ENCODE measurements around the gene KRTAP5-7. TPM values are rescaled to one million over a fixed set of nuclear protein-coding genes. Genes with fewer than 3 reads are reported as not detected.
A peak's percentile ranks its signal among the peaks of the same experiment; 100 is the strongest.
"Not testable (repeated sequence)": the region's sequence is repeated elsewhere in the genome, so short reads cannot be mapped to it uniquely, and the experiment has no call there.

The KRTAP5-7 gene, protein sequence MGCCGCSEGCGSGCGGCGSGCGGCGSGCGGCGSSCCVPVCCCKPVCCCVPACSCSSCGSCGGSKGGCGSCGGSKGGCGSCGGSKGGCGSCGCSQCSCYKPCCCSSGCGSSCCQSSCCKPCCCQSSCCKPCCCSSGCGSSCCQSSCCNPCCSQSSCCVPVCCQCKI
- under 1 TPM in 1 of 2 donors, not detected in 1; 0.26 TPM for total RNA-seq

DNA sequence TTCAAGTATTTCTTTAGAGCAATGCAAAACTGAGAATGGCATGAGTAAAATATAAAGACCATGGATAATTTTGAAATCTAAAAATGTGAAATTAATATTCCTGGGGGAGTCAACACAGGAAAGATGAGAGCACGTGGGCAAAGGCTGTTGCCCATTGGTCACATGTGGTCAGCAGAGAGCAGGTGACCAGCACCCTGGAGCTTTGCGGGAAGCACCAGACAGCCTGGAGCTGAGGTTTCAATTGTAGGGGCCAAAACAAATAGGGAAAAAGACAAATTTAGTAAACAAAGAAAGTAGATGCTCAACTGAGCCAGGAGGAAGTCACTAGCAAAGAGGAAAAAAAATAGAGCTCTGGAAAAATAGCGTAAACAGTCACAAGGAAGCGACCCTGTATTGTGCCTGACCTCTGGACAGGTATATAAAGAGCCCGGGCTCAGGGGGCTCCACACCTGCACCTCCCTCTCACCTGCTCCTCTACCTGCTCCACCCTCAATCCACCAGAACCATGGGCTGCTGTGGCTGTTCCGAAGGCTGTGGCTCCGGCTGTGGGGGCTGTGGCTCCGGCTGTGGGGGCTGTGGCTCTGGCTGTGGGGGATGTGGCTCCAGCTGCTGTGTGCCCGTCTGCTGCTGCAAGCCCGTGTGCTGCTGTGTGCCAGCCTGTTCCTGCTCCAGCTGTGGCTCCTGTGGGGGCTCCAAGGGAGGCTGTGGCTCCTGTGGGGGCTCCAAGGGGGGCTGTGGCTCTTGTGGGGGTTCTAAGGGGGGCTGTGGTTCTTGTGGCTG is at the start of gene KRTAP5-7:
TSS of gene KRTAP5-7 (plus strand) at position 472 of the 780 bp plus-strand sequence. CDS start at position 506, 34 bp downstream.
- not testable (repeated sequence) for H3K27me3 Mint-ChIP-seq; ATAC-seq; DNase-seq (ENCODE audit: low spot score)

DNA sequence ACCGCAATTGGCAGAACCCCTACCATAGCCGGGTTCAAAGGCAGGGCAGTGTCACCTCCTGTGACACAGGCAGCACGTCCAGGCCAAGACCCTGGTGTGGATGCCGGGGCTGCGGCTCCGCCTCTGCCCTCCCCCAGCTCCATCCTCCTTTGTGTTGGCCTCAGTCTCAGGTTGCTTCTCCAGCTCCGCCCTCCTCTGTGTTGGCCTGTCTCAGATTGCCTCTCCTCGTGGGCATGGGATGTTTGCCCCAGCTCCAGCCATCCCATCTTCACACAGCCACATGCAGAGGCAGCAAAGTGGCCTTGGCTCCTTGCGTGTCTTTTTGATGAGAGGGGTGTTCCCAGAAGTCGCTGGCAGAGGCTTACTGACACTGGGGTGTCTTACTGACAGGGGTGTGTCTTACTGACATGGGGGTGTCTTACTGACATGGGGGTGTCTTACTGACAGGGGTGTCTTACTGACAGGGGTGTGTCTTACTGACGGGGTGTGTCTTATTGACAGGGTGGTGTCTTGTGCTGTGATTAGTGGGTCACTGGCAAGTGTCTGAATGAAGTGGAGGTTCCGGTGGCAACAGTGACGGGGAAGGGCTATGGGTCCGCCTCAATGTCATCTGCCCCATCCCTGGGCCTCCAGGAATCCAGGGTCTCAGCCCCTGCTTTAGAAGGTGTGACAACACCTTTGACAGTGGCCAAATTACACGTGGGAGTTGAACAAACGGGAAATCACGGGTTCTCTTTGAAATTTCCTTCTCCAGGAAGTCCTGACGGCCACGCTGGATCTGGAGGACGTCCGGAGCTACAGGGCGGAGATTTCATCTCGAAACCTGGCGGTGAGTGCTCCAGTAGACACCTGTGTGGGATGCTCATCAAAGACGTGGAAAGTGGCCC is 49.2 kb upstream of the KRTAP5-7 start:
- Mint-ChIP-seq H3K27ac (no peak overlapping the region), H3K36me3 (no peaks in the 10 kb centered on the region), H3K27me3 (no peaks in the 10 kb centered on the region), H3K4me1 (ENCODE audit: low read depth in 2 of 2) (peaks cover 0 to 4% of the 10 kb centered on the region in 2 donors), H3K4me3 (no peak overlapping the region), H3K9me3 (no peaks in the 10 kb centered on the region)
- peak; percentile 47 for DNase-seq (ENCODE audit: low spot score)
- ATAC-seq = no peak

More for the DNA sequence above, at the start of gene KRTAP5-7:
- H3K9me3 Mint-ChIP-seq; H3K4me3 Mint-ChIP-seq; H3K36me3 Mint-ChIP-seq; H3K27ac Mint-ChIP-seq; H3K4me1 Mint-ChIP-seq (ENCODE audit: low read depth in 2 of 2): not testable (repeated sequence)

DNA sequence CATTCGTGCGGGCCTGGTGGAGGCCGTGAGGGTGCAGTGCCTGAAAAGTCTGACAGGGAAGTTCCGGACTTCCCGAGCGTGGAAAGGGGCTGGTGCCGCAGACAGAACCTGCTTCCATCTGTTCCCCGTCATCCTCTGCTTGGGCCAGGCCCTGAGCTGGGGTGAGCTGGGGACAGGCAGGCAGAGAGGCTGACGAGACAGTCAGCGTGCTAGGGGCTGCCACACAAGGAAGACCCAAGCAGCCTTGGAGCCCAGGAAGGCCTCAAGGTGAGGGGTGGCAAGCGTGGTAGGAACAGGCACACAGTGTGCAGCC is 48.6 kb upstream of the KRTAP5-7 start:
- H3K27ac Mint-ChIP-seq = no peak overlapping the region
- no peaks in the 10 kb centered on the region for H3K27me3 Mint-ChIP-seq
- H3K36me3 Mint-ChIP-seq = peaks cover 3% of the 10 kb centered on the region
- DNase-seq (ENCODE audit: low spot score) (peak; percentile 40), ATAC-seq (peak in 1 of 2 donors; percentile 17)
- H3K4me1 Mint-ChIP-seq (ENCODE audit: low read depth in 2 of 2) = peaks cover 0 to 4% of the 10 kb centered on the region in 2 donors
- no peaks in the 10 kb centered on the region for H3K9me3 Mint-ChIP-seq
- H3K4me3 Mint-ChIP-seq = no peak overlapping the region

DNA sequence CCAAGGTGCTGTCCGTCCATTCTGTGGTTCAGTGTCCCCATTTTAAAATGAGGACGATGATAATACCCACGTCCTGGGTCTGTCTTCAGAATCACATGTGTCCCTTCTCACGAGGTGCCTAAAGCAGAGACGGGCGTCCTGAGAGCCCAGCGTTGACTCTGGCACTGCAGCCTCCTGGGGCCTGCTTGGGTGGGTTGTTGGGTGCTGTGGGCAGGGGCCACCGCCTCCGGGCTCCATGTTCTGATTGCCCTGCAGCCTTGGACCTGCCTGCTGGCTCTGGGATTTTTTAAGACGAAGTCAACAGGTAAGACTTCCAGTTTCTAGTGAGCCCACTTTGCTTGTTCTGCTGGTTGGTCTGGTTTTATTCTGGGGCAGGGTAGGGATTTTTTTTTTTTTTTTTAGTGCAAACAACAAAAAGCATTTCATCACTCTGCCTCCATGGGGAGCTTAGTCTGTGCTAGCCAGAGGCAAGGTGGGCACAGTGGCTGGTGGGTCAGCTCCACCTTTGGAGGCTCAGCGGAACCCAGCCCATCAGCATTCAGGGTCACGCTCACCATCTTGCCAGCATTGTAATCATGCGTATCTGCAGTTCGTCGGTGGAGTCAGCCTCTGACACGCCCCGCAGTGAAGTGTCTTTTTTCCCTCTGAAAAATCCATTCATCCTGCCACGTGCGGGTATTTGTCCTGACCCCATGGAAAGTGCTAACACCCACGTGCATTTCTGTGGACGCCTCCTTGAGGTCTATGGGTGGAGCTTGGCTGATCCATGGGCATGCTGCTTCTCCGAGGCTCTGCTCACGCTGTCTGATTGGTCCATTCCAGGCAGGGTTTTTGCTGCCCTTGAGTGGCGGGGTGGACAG is 45.7 kb upstream of the KRTAP5-7 start:
- H3K36me3 Mint-ChIP-seq = peaks cover 24% of the 10 kb centered on the region
- no peaks in the 10 kb centered on the region for H3K27me3 Mint-ChIP-seq
- ATAC-seq (no peak), DNase-seq (ENCODE audit: low spot score) (peak; percentile 6)
- H3K27ac Mint-ChIP-seq = no peak overlapping the region
- peaks cover 4 to 7% of the 10 kb centered on the region in 2 donors for H3K4me1 Mint-ChIP-seq (ENCODE audit: low read depth in 2 of 2)
- no peaks in the 10 kb centered on the region for H3K9me3 Mint-ChIP-seq
- H3K4me3 Mint-ChIP-seq = no peak overlapping the region

DNA sequence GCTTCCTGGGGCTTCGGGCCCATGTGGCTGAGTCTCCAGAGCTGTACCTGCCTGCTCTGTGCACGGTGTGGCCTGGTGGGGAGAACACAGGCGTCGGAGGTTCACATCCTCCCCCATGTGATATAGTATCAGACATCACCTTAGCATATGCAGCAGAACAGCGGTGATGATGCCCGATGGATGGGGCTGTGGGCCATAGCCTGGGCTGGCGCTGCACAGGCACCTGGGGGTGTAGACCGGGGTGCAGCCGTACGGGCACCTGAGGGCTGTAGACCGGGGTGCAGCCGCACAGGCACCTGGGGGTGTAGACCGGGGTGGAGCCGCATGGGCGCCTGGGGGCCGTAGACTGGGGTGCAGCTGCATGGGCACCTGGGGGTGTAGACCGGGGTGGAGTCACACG is 44.9 kb upstream of the KRTAP5-7 start:
- peaks cover 29% of the 10 kb centered on the region for H3K36me3 Mint-ChIP-seq
- peaks cover 4 to 9% of the 10 kb centered on the region in 2 donors for H3K4me1 Mint-ChIP-seq (ENCODE audit: low read depth in 2 of 2)
- H3K27ac Mint-ChIP-seq = no peak overlapping the region
- DNase-seq (ENCODE audit: low spot score) (peak; percentile 37), ATAC-seq (no peak)
- no peak overlapping the region for H3K4me3 Mint-ChIP-seq
- no peaks in the 10 kb centered on the region for H3K27me3 Mint-ChIP-seq
- no peaks in the 10 kb centered on the region for H3K9me3 Mint-ChIP-seq

DNA sequence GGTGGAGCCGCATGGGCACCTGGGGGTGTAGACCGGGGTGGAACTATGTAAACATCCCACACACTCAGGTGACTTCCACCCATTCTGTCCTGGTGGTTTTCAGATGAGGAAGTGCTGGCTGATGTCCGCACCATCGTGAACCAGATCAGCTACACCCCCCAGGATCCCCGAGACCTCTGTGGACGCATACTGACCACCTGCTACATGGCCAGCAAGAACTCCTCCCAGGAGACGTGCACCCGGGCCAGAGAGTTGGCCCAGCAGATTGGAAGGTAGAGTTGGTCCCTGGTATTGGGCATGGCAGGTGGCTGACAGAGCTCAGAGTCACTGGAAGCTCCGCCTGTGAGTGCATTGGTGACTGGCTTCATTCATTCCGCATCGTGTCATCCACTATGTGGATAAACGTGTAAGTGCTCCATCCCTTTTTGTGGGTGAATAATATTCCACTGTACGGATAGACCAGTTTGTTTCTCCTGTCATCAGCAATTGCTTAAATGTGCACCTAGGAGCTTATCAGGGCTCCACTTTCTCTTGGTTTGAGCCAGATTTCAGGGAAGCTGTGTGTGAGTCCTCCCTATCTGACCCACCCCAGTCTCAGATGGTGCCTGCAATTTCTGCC is 44.2 kb upstream of the KRTAP5-7 start:
- peaks cover 5 to 10% of the 10 kb centered on the region in 2 donors for H3K4me1 Mint-ChIP-seq (ENCODE audit: low read depth in 2 of 2)
- DNase-seq (ENCODE audit: low spot score) = peak; percentile 10
- no peaks in the 10 kb centered on the region for H3K27me3 Mint-ChIP-seq
- no peak overlapping the region for H3K4me3 Mint-ChIP-seq
- peaks cover 31% of the 10 kb centered on the region for H3K36me3 Mint-ChIP-seq
- no peak for ATAC-seq
- no peaks in the 10 kb centered on the region for H3K9me3 Mint-ChIP-seq
- no peak overlapping the region for H3K27ac Mint-ChIP-seq

DNA sequence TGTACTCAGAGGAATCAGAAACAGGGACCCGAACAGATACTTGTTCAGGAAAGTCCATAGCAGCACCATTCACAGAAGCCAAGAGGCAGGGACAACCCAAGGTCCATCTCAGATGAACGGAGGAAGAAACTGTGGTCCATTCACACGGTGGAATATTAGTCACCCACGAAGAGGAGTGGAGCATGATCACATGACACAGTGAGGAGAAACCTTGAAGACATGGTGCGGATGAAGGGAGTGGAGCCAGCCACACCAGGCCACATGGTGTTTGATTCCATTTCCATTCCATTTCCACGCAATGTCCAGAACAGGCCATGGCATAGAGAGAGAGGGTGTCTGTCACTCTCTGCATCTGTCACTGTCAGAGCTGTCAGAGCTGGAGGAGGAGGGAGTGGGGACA is 43.4 kb upstream of the KRTAP5-7 start:
- no peaks in the 10 kb centered on the region for H3K9me3 Mint-ChIP-seq
- ATAC-seq (no peak), DNase-seq (ENCODE audit: low spot score) (peak; percentile 48)
- peaks cover 34% of the 10 kb centered on the region for H3K36me3 Mint-ChIP-seq
- peaks cover 13 to 19% of the 10 kb centered on the region in 2 donors for H3K4me1 Mint-ChIP-seq (ENCODE audit: low read depth in 2 of 2)
- H3K4me3 Mint-ChIP-seq = no peak overlapping the region
- H3K27me3 Mint-ChIP-seq = no peaks in the 10 kb centered on the region
- no peak overlapping the region for H3K27ac Mint-ChIP-seq

DNA sequence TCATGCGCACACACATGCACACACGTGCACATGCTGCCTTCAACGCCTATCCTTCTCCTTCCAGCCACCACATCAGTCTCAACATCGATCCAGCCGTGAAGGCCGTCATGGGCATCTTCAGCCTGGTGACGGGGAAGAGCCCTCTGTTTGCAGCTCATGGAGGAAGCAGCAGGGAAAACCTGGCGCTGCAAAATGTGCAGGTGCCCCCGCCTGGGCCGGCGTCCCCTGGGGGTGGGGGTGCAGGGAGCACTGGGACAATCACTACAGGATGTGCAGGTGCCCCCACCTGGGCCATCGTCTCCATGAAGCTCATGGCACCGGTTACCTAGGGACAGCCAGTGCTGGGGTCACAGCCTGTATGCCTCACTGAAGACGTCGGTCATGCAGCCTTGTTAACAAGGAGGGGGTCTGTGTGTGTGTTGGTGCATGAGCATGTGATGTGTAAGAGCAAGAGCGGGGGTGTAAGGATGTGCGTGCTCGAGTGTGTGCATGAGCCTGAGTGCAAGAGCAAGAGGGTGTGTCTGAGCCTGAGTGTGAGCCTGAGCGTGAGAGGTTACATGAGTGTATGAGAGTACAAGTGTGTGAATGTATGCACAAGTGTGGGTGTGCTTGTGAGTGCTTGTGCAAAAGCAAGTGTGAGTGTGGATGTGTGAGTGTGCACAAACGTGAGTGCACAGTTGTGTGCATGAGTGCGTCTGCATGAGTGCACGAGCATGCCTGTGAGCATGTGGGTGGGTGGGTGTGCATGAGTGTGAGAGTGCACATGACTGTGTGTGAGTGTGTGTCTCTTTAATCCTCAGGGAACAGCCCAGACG is 42.6 kb upstream of the KRTAP5-7 start:
- Mint-ChIP-seq H3K27me3 (no peaks in the 10 kb centered on the region), H3K36me3 (peaks cover 34% of the 10 kb centered on the region), H3K4me3 (no peak overlapping the region), H3K27ac (peak overlapping the region in 1 of 2 donors; percentile 5), H3K9me3 (no peaks in the 10 kb centered on the region), H3K4me1 (ENCODE audit: low read depth in 2 of 2) (peaks cover 19 to 25% of the 10 kb centered on the region in 2 donors)
- peak in 1 of 2 donors; percentile 25 for ATAC-seq
- no peak for DNase-seq (ENCODE audit: low spot score)

DNA sequence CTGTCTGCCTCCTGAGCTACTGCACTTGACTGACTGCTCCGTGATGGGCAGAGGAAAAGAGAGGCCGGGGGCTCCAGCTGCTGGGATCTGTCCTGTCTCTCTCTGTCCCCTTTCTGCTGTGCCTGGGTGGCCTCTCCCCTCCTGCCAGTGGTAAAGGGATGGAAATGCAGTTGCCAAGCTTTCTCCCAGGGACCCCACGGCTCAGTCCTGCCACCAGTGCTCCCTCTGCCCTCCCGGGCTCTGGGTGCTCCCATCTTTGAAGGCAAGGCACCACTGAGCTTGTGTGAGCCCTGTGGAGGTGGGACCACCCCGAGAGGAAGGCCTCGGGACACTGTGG is 42.0 kb upstream of the KRTAP5-7 start:
- no peak for ATAC-seq
- no peak for DNase-seq (ENCODE audit: low spot score)
- Mint-ChIP-seq H3K27me3 (no peaks in the 10 kb centered on the region), H3K9me3 (no peaks in the 10 kb centered on the region), H3K4me3 (no peak overlapping the region), H3K36me3 (peaks cover 34% of the 10 kb centered on the region), H3K27ac (peak overlapping the region in 1 of 2 donors; percentile 5), H3K4me1 (ENCODE audit: low read depth in 2 of 2) (peaks cover 18 to 28% of the 10 kb centered on the region in 2 donors)

DNA sequence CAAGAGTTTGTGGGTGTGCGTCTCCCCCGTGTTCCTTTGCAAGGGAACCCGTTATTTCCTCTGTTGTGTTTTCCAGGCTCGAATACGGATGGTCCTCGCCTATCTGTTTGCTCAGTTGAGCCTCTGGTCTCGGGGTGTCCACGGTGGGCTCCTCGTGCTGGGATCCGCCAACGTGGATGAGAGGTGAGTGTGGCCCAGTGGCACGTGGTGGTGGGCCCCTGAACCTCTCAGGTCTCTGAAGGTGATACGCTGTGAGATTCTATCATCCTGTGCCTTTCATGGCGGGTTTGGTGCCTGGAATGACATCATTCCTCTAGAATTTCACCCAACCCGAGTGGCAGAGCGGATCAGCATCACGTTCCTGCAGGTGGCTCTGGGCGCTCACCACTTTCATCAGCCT is 41.6 kb upstream of the KRTAP5-7 start:
- H3K4me3 Mint-ChIP-seq = no peak overlapping the region
- no peaks in the 10 kb centered on the region for H3K9me3 Mint-ChIP-seq
- peaks cover 18 to 28% of the 10 kb centered on the region in 2 donors for H3K4me1 Mint-ChIP-seq (ENCODE audit: low read depth in 2 of 2)
- H3K27ac Mint-ChIP-seq = peak overlapping the region in 1 of 2 donors; percentile 5
- H3K27me3 Mint-ChIP-seq = no peaks in the 10 kb centered on the region
- DNase-seq (ENCODE audit: low spot score) (no peak), ATAC-seq (no peak)
- peaks cover 34% of the 10 kb centered on the region for H3K36me3 Mint-ChIP-seq

DNA sequence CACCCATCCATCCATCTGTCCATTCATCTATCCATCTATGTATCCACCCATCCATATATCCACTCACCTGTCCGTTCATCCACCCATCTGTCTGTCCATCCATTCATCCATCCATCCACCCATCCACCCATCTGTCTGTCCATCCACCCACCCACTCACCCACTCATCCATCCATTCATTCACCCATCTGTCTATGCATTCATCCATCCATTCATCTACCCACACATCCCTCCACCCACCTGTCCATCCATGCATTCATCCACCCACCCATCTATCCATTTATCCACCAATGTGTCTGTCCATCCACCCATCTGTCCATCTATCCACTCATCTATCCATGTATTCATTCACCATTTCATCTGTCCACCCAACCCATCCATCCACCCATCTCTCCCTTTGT is 40.7 kb upstream of the KRTAP5-7 start:
- Mint-ChIP-seq H3K4me1 (ENCODE audit: low read depth in 2 of 2) (peaks cover 18 to 28% of the 10 kb centered on the region in 2 donors), H3K27ac (no peak overlapping the region)
- no peak for ATAC-seq

DNA sequence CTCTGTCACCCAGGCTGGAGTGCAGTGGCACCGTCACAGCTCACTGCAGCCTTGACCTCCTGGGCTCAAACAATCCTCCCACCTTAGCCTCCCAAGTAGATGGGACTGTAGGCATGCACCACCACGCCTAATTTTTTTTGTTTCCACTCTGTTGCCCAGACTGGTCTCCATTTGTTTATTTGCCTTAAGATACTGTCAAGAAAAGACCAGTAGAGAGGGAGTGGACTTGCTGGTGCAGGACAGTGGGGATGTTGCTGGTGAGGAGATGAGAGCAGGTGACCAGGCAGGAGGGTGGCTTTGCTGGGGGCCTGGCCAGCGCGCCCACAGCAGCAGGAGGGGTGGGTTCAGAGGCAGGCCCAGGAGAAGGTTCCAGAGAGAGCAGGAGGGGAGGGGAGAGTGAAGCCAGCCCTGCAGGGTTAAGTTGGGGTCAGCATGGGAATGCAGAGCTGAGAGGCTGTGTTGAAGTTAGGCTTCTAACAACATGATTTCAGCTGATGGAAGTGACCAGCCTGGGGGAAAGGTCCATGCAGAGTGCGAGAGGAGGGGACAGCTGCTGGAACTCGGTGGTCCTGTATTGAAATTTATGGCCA is 38.3 kb upstream of the KRTAP5-7 start:
- H3K4me3 Mint-ChIP-seq = peak overlapping the region; percentile 71
- no peaks in the 10 kb centered on the region for H3K9me3 Mint-ChIP-seq
- no peaks in the 10 kb centered on the region for H3K27me3 Mint-ChIP-seq
- DNase-seq (ENCODE audit: low spot score) (no peak), ATAC-seq (no peak)
- peak overlapping the region; percentile 85 to 92 for H3K27ac Mint-ChIP-seq
- H3K36me3 Mint-ChIP-seq = peaks cover 34% of the 10 kb centered on the region
- H3K4me1 Mint-ChIP-seq (ENCODE audit: low read depth in 2 of 2) = peaks cover 18 to 28% of the 10 kb centered on the region in 2 donors

More for the DNA sequence above, 40.7 kb upstream of the KRTAP5-7 start:
- H3K36me3 Mint-ChIP-seq = peaks cover 34% of the 10 kb centered on the region
- DNase-seq (ENCODE audit: low spot score) = no peak
- no peaks in the 10 kb centered on the region for H3K27me3 Mint-ChIP-seq
- H3K9me3 Mint-ChIP-seq = no peaks in the 10 kb centered on the region
- no peak overlapping the region for H3K4me3 Mint-ChIP-seq

Data from natural killer cell treated with Interleukin-12 subunit alpha and Interleukin-12 subunit beta and Interleukin-15 and Interleukin-18, amount 100 ng/mL, for 72 hours (primary cell).